Prostate gland (tissue), 2 donors: ENCODE results near the gene RAB3B. TPM values are rescaled to one million over a fixed set of nuclear protein-coding genes. Genes with fewer than 3 reads are reported as not detected.

ENCODE experiments used
- DNase-seq: peaks from one replicate; pipeline ENCODE4 v3.0.0-alpha.2; 2019; ENCODE audit warnings: low spot score
- H3K27ac ChIP-seq, 2 donors: fragments of 200-600 bp; sonication (generic); 2 replicates each; pipeline ENCODE4 v1.5.1; 2017 to 2019
- H3K27me3 ChIP-seq: fragments of 200-600 bp; sonication (generic); replicated peaks from 2 replicates; pipeline ENCODE4 v1.5.1; 2019; ENCODE audit not compliant: insufficient read depth
- H3K36me3 ChIP-seq, 2 donors: fragments of 200-600 bp; sonication (generic); 1 replicate in 1 of 2; 2 replicates in 1 of 2; pipeline versions ENCODE4 v1.5.1 to v1.8.1; 2017 to 2019
- H3K4me1 ChIP-seq: fragments of 200-600 bp; sonication (generic); replicated peaks from 2 replicates; pipeline ENCODE4 v1.5.1; 2019
- H3K4me3 ChIP-seq, 2 donors: fragments of 200-600 bp; sonication (generic); 2 replicates each; pipeline ENCODE4 v1.5.1; 2017 to 2019
- H3K9me3 ChIP-seq: fragments of 200-600 bp; sonication (generic); 2 replicates; pipeline ENCODE4 v1.5.1; 2017
- CTCF ChIP-seq, 4 experiments: fragments of 200-600 bp in 2 of 4; fragments of 450-650 bp in 2 of 4; sonication (generic) in 2 of 4; IDR thresholded peaks; 1 replicate in 3 of 4; 2 replicates in 1 of 4; pipeline ENCODE4 v1.5.1; 2016 to 2019; ENCODE audit warnings: antibody characterized with exemption in 4 of 4, mild to moderate bottlenecking in 2 of 4, moderate library complexity in 2 of 4
- POLR2A ChIP-seq: fragments of 450-650 bp; IDR thresholded peaks from one replicate; pipeline ENCODE4 v1.6.1; 2016; ENCODE audit warnings: antibody characterized with exemption, mild to moderate bottlenecking
- POLR2AphosphoS5 ChIP-seq: sonication (generic); formaldehyde crosslinking; IDR thresholded peaks from one replicate; pipeline ENCODE4 v1.6.1; 2017; ENCODE audit warnings: antibody characterized with exemption
- WGBS: methylation state at CpG from one replicate; pipeline ENCODE4 v1.1.5; 2018; 5-methylcytosine and 5-hydroxymethylcytosine counted together
- intact Hi-C: fragments of 100-400 bp; cut with DNase I; formaldehyde crosslinking; loops from one replicate; pipeline ENCODE4 v1.14.2; 2022
- total RNA-seq, 2 donors: library from RNA; depleted of rRNA; stranded (reverse); fragments of >200 nt; gene quantifications; one replicate each; pipeline ENCODE4 v1.1.0, GENCODE V29; 2016

Gene RAB3B
- total RNA-seq = 10 to 100 TPM in 1 of 2 donors, 1 to 10 TPM in 1; 8.5 to 23.6 TPM

GRCh38 chr1:51990478-51990965 is at the start of gene RAB3B:
Gene RAB3B, minus strand, starts transcription at chr1:51990700. Its CDS starts 13,583 bp downstream, at chr1:51977117.
- WGBS = 4% methylated on average over 16 of the region's 46 CpGs
- no peaks in the 10 kb centered on the region for H3K9me3 ChIP-seq
- no peaks in the 10 kb centered on the region for H3K27me3 ChIP-seq
- H3K27ac ChIP-seq = peak within 1 kb of the TSS; percentile 67 to 77
- peak within 1 kb of the TSS; percentile 53 to 69 for H3K4me3 ChIP-seq
- no peaks in the 10 kb centered on the region for H3K36me3 ChIP-seq
- peak; percentile 79 for DNase-seq
- H3K4me1 ChIP-seq = no peaks in the 10 kb centered on the region
- intact Hi-C loops = no loop called here
- TF ChIP-seq CTCF (IDR thresholded peaks at IDR 0.05) = no peak
- TF ChIP-seq POLR2AphosphoS5 = peak; percentile 41
- no peak for TF ChIP-seq POLR2A

- H3K27ac ChIP-seq = no peak overlapping the region
- intact Hi-C loops = no loop called here
- no peak for TF ChIP-seq POLR2A
- TF ChIP-seq POLR2AphosphoS5 = no peak
- TF ChIP-seq CTCF (IDR thresholded peaks at IDR 0.05) = no peak
- no peaks in the 10 kb centered on the region for H3K4me1 ChIP-seq
- no peaks in the 10 kb centered on the region for H3K36me3 ChIP-seq
- 100% methylated on average over 1 of the region's 1 CpG for WGBS
- H3K4me3 ChIP-seq = no peak overlapping the region
- no peaks in the 10 kb centered on the region for H3K9me3 ChIP-seq
- no peaks in the 10 kb centered on the region for H3K27me3 ChIP-seq
- DNase-seq = no peak
These were observed 47.4 kb upstream of the RAB3B start for GRCh38 chr1:52037909-52038308.

- WGBS = 76% methylated on average over 5 of the region's 5 CpGs
- intact Hi-C loops = no loop called here
- no peak overlapping the region for H3K27ac ChIP-seq
- H3K4me1 ChIP-seq = peaks cover under 1% of the 10 kb centered on the region
- peak; percentile 36 for DNase-seq
- no peaks in the 10 kb centered on the region for H3K36me3 ChIP-seq
- no peak overlapping the region for H3K4me3 ChIP-seq
- TF ChIP-seq POLR2A (no peak), POLR2AphosphoS5 (peak; percentile 74)
- H3K27me3 ChIP-seq = no peaks in the 10 kb centered on the region
- H3K9me3 ChIP-seq = no peaks in the 10 kb centered on the region
These were observed 46.9 kb upstream of the RAB3B start for GRCh38 chr1:52037402-52037814.

GRCh38 chr1:52034050-52034384 is 43.5 kb upstream of the RAB3B start:
- DNase-seq = no peak
- peaks cover 3% of the 10 kb centered on the region for H3K4me1 ChIP-seq
- no peaks in the 10 kb centered on the region for H3K9me3 ChIP-seq
- 97% methylated on average over 2 of the region's 2 CpGs for WGBS
- TF ChIP-seq CTCF (IDR thresholded peaks at IDR 0.05) (no peak), POLR2AphosphoS5 (no peak), POLR2A (no peak)
- no peaks in the 10 kb centered on the region for H3K36me3 ChIP-seq
- peak overlapping the region; percentile 82 to 86 for H3K27ac ChIP-seq
- H3K4me3 ChIP-seq = peak overlapping the region; percentile 57 to 72
- intact Hi-C loops = no loop called here
- no peaks in the 10 kb centered on the region for H3K27me3 ChIP-seq

- DNase-seq = peak; percentile 76
- no peaks in the 10 kb centered on the region for H3K27me3 ChIP-seq
- peaks cover 3% of the 10 kb centered on the region for H3K4me1 ChIP-seq
- peak within 1 kb of the TSS; percentile 82 to 86 for H3K27ac ChIP-seq
- H3K9me3 ChIP-seq = no peaks in the 10 kb centered on the region
- H3K36me3 ChIP-seq = no peaks in the 10 kb centered on the region
- TF ChIP-seq POLR2AphosphoS5 = peak; percentile 83
- peak; percentile 41 for TF ChIP-seq POLR2A
- peak in 1 of 4 experiments; percentile 9 for TF ChIP-seq CTCF (IDR thresholded peaks at IDR 0.05)
- WGBS = 2% methylated on average over 73 of the region's 78 CpGs
- intact Hi-C loops = no loop called here
- peak within 1 kb of the TSS; percentile 57 to 72 for H3K4me3 ChIP-seq
These were observed 42.9 kb upstream of the RAB3B start, which contains the start of gene KTI12 for GRCh38 chr1:52033190-52034049. Gene KTI12, minus strand, starts transcription at chr1:52033810. Its CDS starts 49 bp downstream, at chr1:52033761.
